Duodenal mucosa (tissue), 2 donors: ENCODE measurements around the gene GPR153.
A peak's percentile ranks its signal among the peaks of the same experiment; 100 is the strongest.

ENCODE experiments used
- H3K27ac ChIP-seq: one replicate; pipeline ENCODE4 v1.7.0; 2013; ENCODE audit warnings: low read depth, low read length
- H3K27me3 ChIP-seq, 2 donors: one replicate each; pipeline ENCODE4 v1.7.0; 2013; ENCODE audit warnings: low read length in 2 of 2, control low read depth in 1 of 2; ENCODE audit not compliant: insufficient read depth in 2 of 2, control insufficient read depth in 1 of 2
- H3K36me3 ChIP-seq, 2 donors: one replicate each; pipeline ENCODE4 v1.7.0; 2013; ENCODE audit warnings: low read length in 2 of 2, control low read depth in 1 of 2; ENCODE audit not compliant: insufficient read depth in 2 of 2, control insufficient read depth in 1 of 2
- H3K4me1 ChIP-seq, 2 donors: one replicate each; pipeline ENCODE4 v1.7.0; 2013; ENCODE audit warnings: low read length in 2 of 2, control low read depth in 1 of 2; ENCODE audit not compliant: insufficient read depth in 2 of 2, control insufficient read depth in 1 of 2
- H3K4me3 ChIP-seq, 2 donors: one replicate each; pipeline ENCODE4 v1.7.0; 2013; ENCODE audit warnings: low read length in 2 of 2, low read depth in 1 of 2
- H3K9ac ChIP-seq, 2 donors: one replicate each; pipeline ENCODE4 v1.7.0; 2013; ENCODE audit warnings: low read length in 2 of 2, low read depth in 1 of 2
- H3K9me3 ChIP-seq, 2 donors: one replicate each; pipeline ENCODE4 v1.7.0; 2013; ENCODE audit warnings: low read length in 2 of 2, control low read depth in 1 of 2; ENCODE audit not compliant: control insufficient read depth in 1 of 2

Gene GPR153

GRCh38 chr1:6239213-6239752 is 21.6 kb downstream of the GPR153 start:
- no peaks in the 10 kb centered on the region for H3K9me3 ChIP-seq
- no peak overlapping the region for H3K9ac ChIP-seq
- H3K4me1 ChIP-seq: peaks cover 9 to 10% of the 10 kb centered on the region in 2 donors
- no peak overlapping the region for H3K27ac ChIP-seq
- no peak overlapping the region for H3K4me3 ChIP-seq
- no peaks in the 10 kb centered on the region for H3K36me3 ChIP-seq
- peaks cover 36% of the 10 kb centered on the region in 2 donors for H3K27me3 ChIP-seq

- Histone ChIP-seq H3K4me3 (no peak overlapping the region), H3K27me3 (peaks cover 20 to 21% of the 10 kb centered on the region in 2 donors), H3K36me3 (peaks cover 8 to 11% of the 10 kb centered on the region in 2 donors), H3K9ac (no peak overlapping the region), H3K4me1 (peaks cover 11 to 14% of the 10 kb centered on the region in 2 donors), H3K27ac (no peak overlapping the region), H3K9me3 (no peaks in the 10 kb centered on the region)
Measured at GRCh38 chr1:6237093-6237492, 23.8 kb downstream of the GPR153 start.

DNA sequence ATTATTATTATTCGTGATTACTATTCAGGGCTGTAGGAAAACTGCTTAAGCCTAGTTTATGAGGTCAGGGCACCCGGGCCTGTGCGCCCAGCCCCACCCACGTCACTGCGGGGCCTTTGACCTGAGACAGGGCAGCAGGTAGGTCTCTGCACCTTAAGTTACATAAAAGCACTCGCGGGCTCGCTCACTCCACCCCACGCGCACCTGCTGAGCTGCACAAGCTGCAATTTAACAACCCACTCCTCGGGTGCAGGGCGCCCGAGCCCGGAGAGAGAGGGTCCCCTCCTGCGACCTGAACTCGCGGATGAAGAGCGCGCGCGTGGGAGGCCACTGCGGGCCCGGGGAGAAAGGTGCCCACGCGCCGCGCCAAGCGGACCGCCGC is 25.6 kb downstream of the GPR153 start:
- peak overlapping the region; percentile 52 to 55 for H3K9ac ChIP-seq
- H3K27ac ChIP-seq: no peak overlapping the region

GRCh38 chr1:6234502-6235295 is 26.2 kb downstream of the GPR153 start:
- no peaks in the 10 kb centered on the region for H3K9me3 ChIP-seq
- peaks cover 17 to 28% of the 10 kb centered on the region in 2 donors for H3K36me3 ChIP-seq
- H3K27me3 ChIP-seq: peaks cover 0 to 8% of the 10 kb centered on the region in 2 donors
- H3K4me1 ChIP-seq: peaks cover 11 to 14% of the 10 kb centered on the region in 2 donors
- peak overlapping the region; percentile 77 to 81 for H3K4me3 ChIP-seq
- peak overlapping the region; percentile 52 to 55 for H3K9ac ChIP-seq
- no peak overlapping the region for H3K27ac ChIP-seq

More for the DNA sequence above, 25.6 kb downstream of the GPR153 start:
- peak overlapping the region; percentile 77 to 81 for H3K4me3 ChIP-seq
- H3K27me3 ChIP-seq: peaks cover 5 to 10% of the 10 kb centered on the region in 2 donors
- peaks cover 17 to 22% of the 10 kb centered on the region in 2 donors for H3K36me3 ChIP-seq
- no peaks in the 10 kb centered on the region for H3K9me3 ChIP-seq
- peaks cover 11 to 14% of the 10 kb centered on the region in 2 donors for H3K4me1 ChIP-seq

GRCh38 chr1:6233376-6233775 is 27.5 kb downstream of the GPR153 start:
- Histone ChIP-seq H3K4me3 (no peak overlapping the region), H3K4me1 (peaks cover 11 to 14% of the 10 kb centered on the region in 2 donors), H3K27ac (no peak overlapping the region), H3K27me3 (no peaks in the 10 kb centered on the region), H3K9me3 (no peaks in the 10 kb centered on the region), H3K36me3 (peaks cover 17 to 36% of the 10 kb centered on the region in 2 donors), H3K9ac (no peak overlapping the region)

GRCh38 chr1:6225651-6226050 is 35.2 kb downstream of the GPR153 start:
- no peak overlapping the region for H3K27ac ChIP-seq
- no peaks in the 10 kb centered on the region for H3K27me3 ChIP-seq
- no peaks in the 10 kb centered on the region for H3K9me3 ChIP-seq
- no peak overlapping the region for H3K9ac ChIP-seq
- H3K4me1 ChIP-seq: no peaks in the 10 kb centered on the region
- H3K4me3 ChIP-seq: no peak overlapping the region
- peaks cover 24 to 84% of the 10 kb centered on the region in 2 donors for H3K36me3 ChIP-seq

DNA sequence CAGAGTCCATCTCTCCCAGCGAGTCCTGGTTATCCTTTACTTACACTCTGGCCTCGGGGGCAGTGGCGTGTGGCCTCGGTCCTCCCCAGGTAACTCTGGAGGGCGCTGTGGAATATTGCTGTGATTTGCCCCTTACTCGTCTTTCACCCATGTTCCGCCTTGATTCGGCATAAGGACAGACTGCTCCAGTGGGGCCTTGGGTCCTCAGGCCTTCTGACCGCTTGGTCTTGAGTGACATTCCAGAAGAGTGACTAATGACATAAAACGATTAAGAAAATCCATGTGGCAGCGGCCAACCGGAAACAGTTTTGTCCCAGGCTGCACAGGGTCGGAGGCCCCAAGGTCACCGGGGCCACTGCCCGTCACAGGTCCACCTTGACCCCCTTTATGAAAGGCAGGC is 36.2 kb downstream of the GPR153 start:
- H3K9ac ChIP-seq: no peak overlapping the region
- no peaks in the 10 kb centered on the region for H3K27me3 ChIP-seq
- H3K9me3 ChIP-seq: no peaks in the 10 kb centered on the region
- H3K36me3 ChIP-seq: peaks cover 24 to 81% of the 10 kb centered on the region in 2 donors
- no peak overlapping the region for H3K4me3 ChIP-seq
- H3K4me1 ChIP-seq: no peaks in the 10 kb centered on the region
- no peak overlapping the region for H3K27ac ChIP-seq

GRCh38 chr1:6223617-6224016 is 37.3 kb downstream of the GPR153 start:
- no peaks in the 10 kb centered on the region for H3K27me3 ChIP-seq
- peaks cover 24 to 75% of the 10 kb centered on the region in 2 donors for H3K36me3 ChIP-seq
- no peak overlapping the region for H3K9ac ChIP-seq
- H3K4me1 ChIP-seq: no peaks in the 10 kb centered on the region
- H3K9me3 ChIP-seq: no peaks in the 10 kb centered on the region
- H3K27ac ChIP-seq: no peak overlapping the region
- no peak overlapping the region for H3K4me3 ChIP-seq

- Histone ChIP-seq H3K27ac (no peak overlapping the region), H3K27me3 (no peaks in the 10 kb centered on the region), H3K4me1 (no peaks in the 10 kb centered on the region), H3K9ac (no peak overlapping the region), H3K4me3 (no peak overlapping the region), H3K9me3 (no peaks in the 10 kb centered on the region), H3K36me3 (peaks cover 24 to 66% of the 10 kb centered on the region in 2 donors)
Measured at GRCh38 chr1:6222636-6223035, 38.3 kb downstream of the GPR153 start.

GRCh38 chr1:6221210-6221784 is 39.6 kb downstream of the GPR153 start:
- Histone ChIP-seq H3K27ac (no peak overlapping the region), H3K9me3 (no peaks in the 10 kb centered on the region), H3K36me3 (peaks cover 17 to 55% of the 10 kb centered on the region in 2 donors), H3K27me3 (no peaks in the 10 kb centered on the region), H3K4me3 (no peak overlapping the region), H3K4me1 (no peaks in the 10 kb centered on the region), H3K9ac (no peak overlapping the region)
